HepG2 (cell line): Measurements from ENCODE around the gene UBR1. TPM values are rescaled to one million over a fixed set of nuclear protein-coding genes. Genes with fewer than 3 reads are reported as not detected.

ENCODE experiments used
- ARHGAP35 ChIP-seq: sonication (generic); formaldehyde crosslinking; IDR thresholded peaks from 2 replicates; pipeline ENCODE4 v1.9.0; 2022; ENCODE audit warnings: mild to moderate bottlenecking, inconsistent platforms, moderate library complexity, missing genetic modification reagents, borderline replicate concordance
- ATF7 ChIP-seq, 2 experiments: fragments of 450-650 bp in 1 of 2; sonication (generic) in 1 of 2; formaldehyde crosslinking in 1 of 2; IDR thresholded peaks; 2 replicates each; pipeline versions ENCODE4 v1.4.0 to v1.6.1; 2016 to 2020; ENCODE audit warnings: antibody characterized with exemption in 1 of 2, mild to moderate bottlenecking in 1 of 2, missing genetic modification reagents in 1 of 2
- FOXA1 ChIP-seq, 2 experiments: fragments of 450-650 bp in 1 of 2; sonication (generic) in 1 of 2; formaldehyde crosslinking in 1 of 2; IDR thresholded peaks; 2 replicates each; pipeline versions ENCODE4 v1.4.0 to v1.6.1; 2016 to 2020; ENCODE audit warnings: missing genetic modification reagents in 1 of 2
- FOXA3 ChIP-seq: IDR thresholded peaks from 2 replicates; pipeline ENCODE4 v1.6.1; 2016; ENCODE audit warnings: missing genetic modification reagents, missing compliant biosample characterization
- HOXA9 ChIP-seq: sonication (generic); formaldehyde crosslinking; IDR thresholded peaks from 2 replicates; pipeline ENCODE4 v1.8.1; 2022; ENCODE audit warnings: missing genetic modification reagents, mild to moderate bottlenecking, moderate library complexity, borderline replicate concordance
- IRF9 ChIP-seq: sonication (generic); formaldehyde crosslinking; IDR thresholded peaks from 2 replicates; pipeline ENCODE4 v1.8.0; 2022; ENCODE audit warnings: missing genetic modification reagents, mild to moderate bottlenecking, borderline replicate concordance
- KLF12 ChIP-seq: sonication (generic); formaldehyde crosslinking; IDR thresholded peaks from 2 replicates; pipeline ENCODE4 v1.4.0; 2020; ENCODE audit warnings: missing genetic modification reagents, borderline replicate concordance
- KLF6 ChIP-seq: IDR thresholded peaks from 2 replicates; pipeline ENCODE4 v1.8.0; 2016; ENCODE audit warnings: missing biosample characterization, missing genetic modification reagents
- NR3C1 ChIP-seq: sonication (generic); formaldehyde crosslinking; IDR thresholded peaks from 2 replicates; pipeline ENCODE4 v1.4.0; 2020; ENCODE audit warnings: missing genetic modification reagents
- SALL1 ChIP-seq: sonication (generic); formaldehyde crosslinking; IDR thresholded peaks from 2 replicates; pipeline ENCODE4 v1.8.0; 2022; ENCODE audit warnings: mild to moderate bottlenecking, missing genetic modification reagents
- SMAD3 ChIP-seq: sonication (generic); formaldehyde crosslinking; IDR thresholded peaks from 2 replicates; pipeline ENCODE4 v1.4.0; 2020; ENCODE audit warnings: missing genetic modification reagents
- SMAD9 ChIP-seq: sonication (generic); formaldehyde crosslinking; IDR thresholded peaks from 2 replicates; pipeline ENCODE4 v1.5.1; 2020; ENCODE audit warnings: mild to moderate bottlenecking, missing genetic modification reagents
- SMYD3 ChIP-seq: sonication (generic); formaldehyde crosslinking; IDR thresholded peaks from 2 replicates; pipeline ENCODE4 v1.8.1; 2023; ENCODE audit warnings: mild to moderate bottlenecking, missing genetic modification reagents
- SYNCRIP ChIP-seq: fragments of 200-400 bp; formaldehyde crosslinking; IDR thresholded peaks from 2 replicates; pipeline ENCODE4 v1.6.1; 2018; ENCODE audit warnings: mild to moderate bottlenecking, low read depth, low read length; ENCODE audit not compliant: insufficient read depth
- TOPORS ChIP-seq: sonication (generic); formaldehyde crosslinking; IDR thresholded peaks from 2 replicates; pipeline ENCODE4 v1.8.0; 2023; ENCODE audit warnings: mild to moderate bottlenecking, missing genetic modification reagents
- ZBTB33 ChIP-seq: sonication (generic); formaldehyde crosslinking; IDR thresholded peaks from 2 replicates; pipeline ENCODE4 v1.4.0; 2020; ENCODE audit warnings: missing genetic modification reagents
- ZBTB38 ChIP-seq: sonication (generic); formaldehyde crosslinking; IDR thresholded peaks from 2 replicates; pipeline ENCODE4 v1.5.1; 2020; ENCODE audit warnings: mild to moderate bottlenecking, missing genetic modification reagents
- ZMAT3 ChIP-seq: sonication (generic); formaldehyde crosslinking; conservative IDR thresholded peaks from 2 replicates; pipeline ENCODE4 v1.7.0; 2021; ENCODE audit warnings: missing genetic modification reagents
- ZNF124 ChIP-seq: sonication (generic); formaldehyde crosslinking; IDR thresholded peaks from 2 replicates; pipeline ENCODE4 v1.4.0; 2020; ENCODE audit warnings: missing genetic modification reagents
- ZNF160 ChIP-seq: sonication (generic); formaldehyde crosslinking; IDR thresholded peaks from 2 replicates; pipeline ENCODE4 v1.8.0; 2022; ENCODE audit warnings: mild to moderate bottlenecking, inconsistent platforms, missing genetic modification reagents
- ZNF512 ChIP-seq: sonication (generic); formaldehyde crosslinking; IDR thresholded peaks from 2 replicates; pipeline ENCODE4 v1.4.0; 2020; ENCODE audit warnings: mild to moderate bottlenecking, missing genetic modification reagents
- ZSCAN21 ChIP-seq: sonication (generic); formaldehyde crosslinking; IDR thresholded peaks from 2 replicates; pipeline ENCODE4 v1.8.0; 2022; ENCODE audit warnings: mild to moderate bottlenecking, missing genetic modification reagents, moderate library complexity, borderline replicate concordance
- polyA plus RNA-seq, 8 experiments: library from polyadenylated mRNA; depleted of rRNA in 3 of 8; stranded (reverse) in 7 of 8; unstranded in 1 of 8; fragments of >200 nt; fragmentation: Illumina TruSeq in 4 of 8; extraction: Trizol in 4 of 8; gene quantifications; 2 replicates each; pipeline versions ENCODE4 v1.2.1 to v1.2.3, GENCODE V29; 2011 to 2016; ENCODE audit warnings: low read depth in 4 of 8, missing spikeins in 1 of 8, mixed read lengths in 1 of 8; ENCODE audit not compliant: insufficient read depth in 1 of 8
- total RNA-seq, 5 experiments: library from RNA; depleted of rRNA; stranded (reverse); fragments of >200 nt; fragmentation: Illumina TruSeq; extraction: Trizol; gene quantifications; 2 replicates each; pipeline ENCODE4 v1.2.3, GENCODE V29; 2016; ENCODE audit warnings: low read depth in 1 of 5
- TF ChIP-seq, protein P1 (sequence below): sonication (generic); formaldehyde crosslinking; IDR thresholded peaks from 2 replicates; pipeline ENCODE4 v1.8.1; 2023; ENCODE audit warnings: missing genetic modification reagents, inconsistent platforms, borderline replicate concordance

The UBR1 gene
- total and polyA plus RNA-seq, 2 of the 13 experiments (the other 11 are each of a cell fraction or from before 2014, with no cell fraction given) = 6.4 to 18.0 TPM

- TF ChIP-seq FOXA3 (peak; percentile 61), ZBTB38 (CRISPR knock-in tag) (0 out of 2 replicates have a peak, but pooled peaks have one; percentile 72), ATF7 (IDR thresholded peaks at IDR 0.05) (no peak), ATF7 (CRISPR knock-in tag; IDR thresholded peaks at IDR 0.05) (no peak), IRF9 (peak; percentile 33; the same call in 1 of the 2 replicates), ZMAT3 (CRISPR knock-in tag) (no peak), KLF12 (no peak), HOXA9 (no peak), SMYD3 (CRISPR knock-in tag) (no peak), ZNF160 (CRISPR knock-in tag) (no peak), TOPORS (CRISPR knock-in tag) (no peak), ZBTB33 (CRISPR knock-in tag) (no peak), SYNCRIP (no peak), SMAD9 (CRISPR knock-in tag) (no peak), SALL1 (CRISPR knock-in tag) (peak; percentile 63; the same call in 1 of the 2 replicates), ZSCAN21 (no peak), KLF6 (CRISPR knock-in tag) (no peak), ARHGAP35 (CRISPR knock-in tag) (no peak), ZNF512 (CRISPR knock-in tag) (no peak), ZNF124 (0 out of 2 replicates have a peak, but pooled peaks have one; percentile 3), FOXA1 (IDR thresholded peaks at IDR 0.05) (no peak), FOXA1 (CRISPR knock-in tag; IDR thresholded peaks at IDR 0.05) (no peak), NR3C1 (CRISPR knock-in tag) (no peak), SMAD3 (peak; percentile 44; the same call in 1 of the 2 replicates)
- TF ChIP-seq, protein P1, sequence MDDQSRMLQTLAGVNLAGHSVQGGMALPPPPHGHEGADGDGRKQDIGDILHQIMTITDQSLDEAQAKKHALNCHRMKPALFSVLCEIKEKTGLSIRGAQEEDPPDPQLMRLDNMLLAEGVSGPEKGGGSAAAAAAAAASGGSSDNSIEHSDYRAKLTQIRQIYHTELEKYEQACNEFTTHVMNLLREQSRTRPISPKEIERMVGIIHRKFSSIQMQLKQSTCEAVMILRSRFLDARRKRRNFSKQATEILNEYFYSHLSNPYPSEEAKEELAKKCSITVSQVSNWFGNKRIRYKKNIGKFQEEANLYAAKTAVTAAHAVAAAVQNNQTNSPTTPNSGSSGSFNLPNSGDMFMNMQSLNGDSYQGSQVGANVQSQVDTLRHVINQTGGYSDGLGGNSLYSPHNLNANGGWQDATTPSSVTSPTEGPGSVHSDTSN = no peak
These were observed at the start of gene UBR1 (continued) for GRCh38 chr15:43105778-43106485.
